RWPE2 (cell line): ENCODE results near the gene CTSV.
"Not testable (repeated sequence)": the region's sequence is repeated elsewhere in the genome, so short reads cannot be mapped to it uniquely, and the experiment has no call there.

ENCODE experiments used
- ATAC-seq: fragments of 200-7000 bp; cut with Tn5 transposase; 3 replicates; pipeline ENCODE4 v1.9.1; 2021; ENCODE audit warnings: low read depth
- DNase-seq: peaks from one replicate; pipeline ENCODE4 v3.0.0-alpha.2; 2020; ENCODE audit warnings: low spot score
- H3K27ac ChIP-seq: fragments of 450-650 bp; 2 replicates; pipeline ENCODE4 v1.5.1; 2017; ENCODE audit warnings: mild to moderate bottlenecking; ENCODE audit not compliant: poor library complexity, severe bottlenecking
- H3K27me3 ChIP-seq: fragments of 250-450 bp; sonication (Bioruptor Pico); 2 replicates; pipeline ENCODE4 v1.5.1; 2021; ENCODE audit warnings: mild to moderate bottlenecking, moderate library complexity; ENCODE audit not compliant: insufficient read depth, poor library complexity, severe bottlenecking
- H3K36me3 ChIP-seq: fragments of 250-450 bp; sonication (Bioruptor Pico); 2 replicates; pipeline ENCODE4 v1.5.1; 2020; ENCODE audit warnings: low read depth, mild to moderate bottlenecking, moderate library complexity
- H3K4me1 ChIP-seq: fragments of 250-450 bp; sonication (Bioruptor Pico); 2 replicates; pipeline ENCODE4 v1.5.1; 2021; ENCODE audit warnings: mild to moderate bottlenecking, moderate library complexity; ENCODE audit not compliant: insufficient read depth, poor library complexity, severe bottlenecking
- H3K4me3 ChIP-seq: fragments of 250-450 bp; sonication (Bioruptor Pico); 2 replicates; pipeline ENCODE4 v1.5.1; 2021; ENCODE audit warnings: mild to moderate bottlenecking, moderate library complexity; ENCODE audit not compliant: severe bottlenecking
- H3K9me3 ChIP-seq: fragments of 250-450 bp; sonication (Bioruptor Pico); 2 replicates; pipeline ENCODE4 v1.5.1; 2021; ENCODE audit warnings: mild to moderate bottlenecking, moderate library complexity; ENCODE audit not compliant: severe bottlenecking

Gene CTSV

DNA sequence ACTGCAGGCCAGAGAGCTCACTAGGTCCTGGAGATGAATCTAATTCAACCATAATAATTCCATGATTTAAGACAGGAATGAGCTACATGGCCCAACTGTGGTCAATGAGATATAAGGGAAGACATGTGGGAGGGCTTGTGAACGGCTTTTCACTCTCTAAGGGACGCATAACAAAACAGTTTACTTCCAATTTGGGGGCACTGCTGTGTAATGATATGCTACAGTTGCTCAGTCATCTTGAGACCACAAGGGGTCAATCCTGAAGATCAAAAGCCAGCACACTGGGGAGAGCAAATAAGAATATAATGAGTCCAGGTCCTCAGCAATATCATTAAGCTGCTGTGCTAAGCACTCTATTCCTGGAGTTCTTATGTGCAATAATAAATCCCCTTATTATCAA, 46.6 kb downstream of the CTSV start:
- not testable (repeated sequence) for H3K27me3 ChIP-seq, H3K4me1 ChIP-seq, H3K9me3 ChIP-seq, H3K27ac ChIP-seq, H3K36me3 ChIP-seq, ATAC-seq, DNase-seq, H3K4me3 ChIP-seq

DNA sequence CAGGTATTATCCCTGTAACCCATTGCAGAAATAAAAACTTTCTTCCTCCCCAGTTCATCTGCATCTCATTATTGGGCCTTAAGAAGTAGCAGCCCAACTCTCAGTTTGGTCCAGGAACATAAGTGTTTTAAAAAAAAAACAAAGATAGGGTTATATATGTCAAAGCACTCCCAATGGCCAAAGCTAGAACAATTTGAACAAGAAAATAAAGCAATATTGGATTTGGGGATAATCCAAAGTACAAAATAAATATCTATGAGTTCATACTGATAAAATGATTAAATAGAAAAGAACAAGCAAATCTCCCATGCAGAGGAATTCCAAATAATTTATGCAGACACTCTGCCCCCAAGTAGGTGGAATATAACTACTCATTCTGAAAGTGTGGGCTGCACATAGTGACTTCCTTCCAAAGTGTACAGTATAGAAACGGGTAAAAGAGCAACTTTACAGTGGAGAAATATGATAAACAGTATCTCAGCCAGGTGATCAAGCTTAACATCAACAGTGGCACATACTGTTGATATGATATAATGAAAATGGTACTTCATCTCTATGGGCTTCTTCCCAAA, 49.1 kb downstream of the CTSV start:
- H3K4me1 ChIP-seq, DNase-seq, ATAC-seq, H3K9me3 ChIP-seq, H3K27ac ChIP-seq, H3K4me3 ChIP-seq, H3K36me3 ChIP-seq, H3K27me3 ChIP-seq: not testable (repeated sequence)

DNA sequence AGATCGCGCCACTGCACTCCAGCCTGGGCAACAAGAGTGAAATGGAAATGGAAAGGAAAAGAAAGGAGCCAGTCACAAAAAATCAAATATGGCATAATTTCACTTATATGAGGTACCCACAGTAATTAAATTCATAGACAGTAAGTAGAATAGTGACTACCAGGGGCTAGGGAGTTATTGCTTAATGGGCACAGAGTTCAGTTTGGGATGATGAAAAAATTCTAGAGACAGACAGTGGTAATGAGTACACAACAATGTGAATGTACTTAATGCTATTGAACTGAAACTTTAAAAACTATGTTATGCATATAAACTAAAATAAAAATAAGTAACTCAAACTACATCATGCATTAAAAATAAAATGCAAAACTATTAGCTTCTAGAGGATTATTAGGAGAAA, 54.1 kb downstream of the CTSV start:
- DNase-seq, H3K27me3 ChIP-seq, H3K9me3 ChIP-seq, H3K27ac ChIP-seq, H3K4me1 ChIP-seq, ATAC-seq, H3K36me3 ChIP-seq, H3K4me3 ChIP-seq: not testable (repeated sequence)

DNA sequence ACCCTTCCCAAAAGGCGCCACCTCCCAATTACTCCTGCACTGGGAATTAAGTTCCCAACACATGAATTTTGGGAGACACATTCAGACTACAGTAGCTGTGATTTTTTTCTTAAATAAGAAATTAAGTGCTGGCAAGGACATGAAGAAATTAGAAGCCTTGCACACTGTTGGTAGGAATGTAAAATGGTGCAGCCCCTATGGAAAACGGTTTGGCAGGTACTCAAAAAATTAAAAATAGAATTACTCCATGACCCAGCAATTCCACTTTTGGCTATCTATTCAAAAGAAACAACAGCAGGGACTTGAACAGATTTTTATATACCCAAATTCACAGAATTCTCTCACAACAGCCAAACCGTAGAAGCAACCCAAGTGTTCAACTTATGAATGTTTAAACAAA, 54.8 kb downstream of the CTSV start:
- DNase-seq, H3K9me3 ChIP-seq, H3K4me3 ChIP-seq, H3K36me3 ChIP-seq, H3K27ac ChIP-seq, ATAC-seq, H3K27me3 ChIP-seq, H3K4me1 ChIP-seq: not testable (repeated sequence)

DNA sequence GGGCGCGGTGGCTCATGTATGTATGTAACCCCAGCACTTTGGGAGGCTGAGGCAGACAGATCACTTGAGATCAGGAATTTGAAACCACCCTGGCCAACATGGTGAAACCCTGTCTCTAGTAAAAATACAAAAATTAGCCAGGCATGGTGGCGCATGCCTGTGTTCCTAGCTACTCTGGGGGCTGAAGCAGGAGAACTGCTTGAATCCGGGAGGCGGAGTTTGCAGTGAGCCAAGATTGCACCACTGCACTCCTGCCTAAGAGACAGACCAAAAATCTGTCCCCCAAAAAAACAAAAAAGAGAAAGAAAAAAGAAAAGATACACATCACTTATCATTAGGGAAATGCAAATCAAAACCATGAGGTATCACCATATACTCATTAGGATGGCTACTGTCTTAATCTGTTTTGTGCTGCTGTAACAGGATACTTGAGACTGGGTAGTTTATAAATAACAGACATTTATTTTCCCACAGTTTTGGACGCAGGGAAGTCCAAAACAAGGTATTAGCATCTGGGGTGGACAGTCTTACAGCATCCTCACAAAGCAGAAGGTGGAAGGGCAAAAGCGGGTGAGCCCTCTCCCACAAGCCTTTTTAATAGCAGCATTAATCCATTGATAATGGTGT, 55.3 kb downstream of the CTSV start:
- H3K27ac ChIP-seq, H3K36me3 ChIP-seq, ATAC-seq, H3K27me3 ChIP-seq, H3K4me3 ChIP-seq, H3K9me3 ChIP-seq, DNase-seq, H3K4me1 ChIP-seq: not testable (repeated sequence)
